H1 (cell line): Measurements from ENCODE around the gene CLDN4. TPM values are rescaled to one million over a fixed set of nuclear protein-coding genes. Genes with fewer than 3 reads are reported as not detected.

Experiments used
- CHD1 ChIP-seq: IDR thresholded peaks from 2 replicates; pipeline ENCODE4 v1.6.1; 2012; ENCODE audit warnings: low read depth, low read length, improper control_type of control experiment
- POLR2AphosphoS5 ChIP-seq: IDR thresholded peaks from 2 replicates; pipeline ENCODE4 v1.6.1; 2011; ENCODE audit warnings: low read depth, low read length
- TAF1 ChIP-seq: IDR thresholded peaks from 2 replicates; pipeline ENCODE4 v1.6.1; 2011; ENCODE audit warnings: mild to moderate bottlenecking, low read depth, low read length
- polyA plus RNA-seq, 7 experiments: library from polyadenylated mRNA; depleted of rRNA in 3 of 7; stranded (reverse) in 5 of 7; unstranded in 2 of 7; fragments of >200 nt in 5 of 7; fragments of 200-250 nt in 2 of 7; gene quantifications; 1 replicate in 5 of 7; 2 replicates in 1 of 7; 4 replicates in 1 of 7; pipeline versions ENCODE4 v1.2.1 to v1.2.3, GENCODE V29; 2011 to 2013; ENCODE audit warnings: missing spikeins in 2 of 7, mixed read lengths in 2 of 7
- total RNA-seq: library from RNA; stranded (reverse); fragmentation: NEBNext Ultra II Directional; extraction: Animal tissue kit (Norgen Biotek cat#: 25700); gene quantifications from 2 replicates; pipeline ENCODE4 v1.2.1, GENCODE V29; 2021
- TF ChIP-seq, protein P1 (sequence below): IDR thresholded peaks from 2 replicates; pipeline ENCODE4 v1.6.1; 2012; ENCODE audit warnings: low read length, inconsistent platforms

CLDN4 gene
- total and polyA plus RNA-seq, 2 of the 8 experiments (the other 6 are each of a cell fraction or from before 2014, with no cell fraction given): 28.0 to 69.3 TPM

DNA sequence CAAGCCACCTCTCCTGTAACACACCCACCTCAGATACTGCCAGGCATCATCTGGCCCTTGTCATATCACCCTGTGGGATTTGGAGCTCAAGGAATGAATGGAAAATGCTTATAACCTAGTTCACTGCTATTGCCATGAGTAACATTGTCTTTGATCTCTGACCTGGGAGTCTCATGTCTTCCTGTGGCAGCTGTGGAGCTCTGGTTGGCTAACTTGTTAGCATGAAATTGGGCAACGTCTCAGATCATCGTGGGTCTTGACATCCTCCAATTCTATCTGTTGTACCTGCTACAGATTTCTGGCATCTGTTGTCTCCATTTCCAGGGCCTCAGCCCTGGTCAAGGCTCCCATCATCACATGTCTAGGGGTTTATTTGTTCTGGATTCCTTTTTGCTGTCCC is 28.0 kb downstream of the CLDN4 start (continued):
- TF ChIP-seq, protein P1, sequence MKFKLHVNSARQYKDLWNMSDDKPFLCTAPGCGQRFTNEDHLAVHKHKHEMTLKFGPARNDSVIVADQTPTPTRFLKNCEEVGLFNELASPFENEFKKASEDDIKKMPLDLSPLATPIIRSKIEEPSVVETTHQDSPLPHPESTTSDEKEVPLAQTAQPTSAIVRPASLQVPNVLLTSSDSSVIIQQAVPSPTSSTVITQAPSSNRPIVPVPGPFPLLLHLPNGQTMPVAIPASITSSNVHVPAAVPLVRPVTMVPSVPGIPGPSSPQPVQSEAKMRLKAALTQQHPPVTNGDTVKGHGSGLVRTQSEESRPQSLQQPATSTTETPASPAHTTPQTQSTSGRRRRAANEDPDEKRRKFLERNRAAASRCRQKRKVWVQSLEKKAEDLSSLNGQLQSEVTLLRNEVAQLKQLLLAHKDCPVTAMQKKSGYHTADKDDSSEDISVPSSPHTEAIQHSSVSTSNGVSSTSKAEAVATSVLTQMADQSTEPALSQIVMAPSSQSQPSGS: no peak
- TF ChIP-seq TAF1 (no peak), CHD1 (no peak), POLR2AphosphoS5 (no peak)
